PFSK-1 (cell line): Measurements from ENCODE around the gene SMKR1.

Experiments used
- POLR2AphosphoS5 ChIP-seq: IDR thresholded peaks from 2 replicates; pipeline ENCODE4 v1.6.1; 2012; ENCODE audit warnings: low read depth, mild to moderate bottlenecking, control low read depth, low read length, moderate library complexity
- TAF1 ChIP-seq: IDR thresholded peaks from 2 replicates; pipeline ENCODE4 v1.6.1; 2012; ENCODE audit warnings: low read length, control low read depth, borderline replicate concordance; ENCODE audit not compliant: insufficient read depth
- TF ChIP-seq, protein P1 (sequence below), 2 experiments: IDR thresholded peaks; 2 replicates each; pipeline versions ENCODE4 v1.6.1 to v1.8.0; 2011 to 2012; ENCODE audit warnings: low read depth in 2 of 2, low read length in 2 of 2, control low read depth in 1 of 2, inconsistent platforms in 1 of 2, mild to moderate bottlenecking in 1 of 2, moderate library complexity in 1 of 2; ENCODE audit not compliant: insufficient read depth in 1 of 2

DNA sequence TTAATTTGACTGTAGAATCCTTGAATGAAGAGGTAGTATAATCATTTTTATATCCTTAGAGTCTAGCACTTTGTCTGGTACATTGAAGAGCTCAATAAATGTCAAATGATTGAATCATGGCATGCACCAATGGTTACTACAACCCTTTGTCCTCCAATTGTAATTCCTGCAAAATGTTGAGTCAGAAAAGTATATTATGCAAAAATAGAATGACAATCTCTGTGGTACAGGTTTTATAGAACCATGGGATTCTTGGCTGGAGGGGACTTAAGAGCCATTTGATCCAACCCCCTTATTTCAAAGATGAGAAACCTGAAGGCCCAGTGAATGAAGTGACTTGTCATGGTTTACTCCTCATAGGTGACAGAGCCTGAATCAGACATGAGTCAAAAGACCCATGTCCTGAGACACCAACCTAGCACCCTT, 30.9 kb upstream of the SMKR1 start:
- no peak for TF ChIP-seq POLR2AphosphoS5
- TF ChIP-seq, protein P1, sequence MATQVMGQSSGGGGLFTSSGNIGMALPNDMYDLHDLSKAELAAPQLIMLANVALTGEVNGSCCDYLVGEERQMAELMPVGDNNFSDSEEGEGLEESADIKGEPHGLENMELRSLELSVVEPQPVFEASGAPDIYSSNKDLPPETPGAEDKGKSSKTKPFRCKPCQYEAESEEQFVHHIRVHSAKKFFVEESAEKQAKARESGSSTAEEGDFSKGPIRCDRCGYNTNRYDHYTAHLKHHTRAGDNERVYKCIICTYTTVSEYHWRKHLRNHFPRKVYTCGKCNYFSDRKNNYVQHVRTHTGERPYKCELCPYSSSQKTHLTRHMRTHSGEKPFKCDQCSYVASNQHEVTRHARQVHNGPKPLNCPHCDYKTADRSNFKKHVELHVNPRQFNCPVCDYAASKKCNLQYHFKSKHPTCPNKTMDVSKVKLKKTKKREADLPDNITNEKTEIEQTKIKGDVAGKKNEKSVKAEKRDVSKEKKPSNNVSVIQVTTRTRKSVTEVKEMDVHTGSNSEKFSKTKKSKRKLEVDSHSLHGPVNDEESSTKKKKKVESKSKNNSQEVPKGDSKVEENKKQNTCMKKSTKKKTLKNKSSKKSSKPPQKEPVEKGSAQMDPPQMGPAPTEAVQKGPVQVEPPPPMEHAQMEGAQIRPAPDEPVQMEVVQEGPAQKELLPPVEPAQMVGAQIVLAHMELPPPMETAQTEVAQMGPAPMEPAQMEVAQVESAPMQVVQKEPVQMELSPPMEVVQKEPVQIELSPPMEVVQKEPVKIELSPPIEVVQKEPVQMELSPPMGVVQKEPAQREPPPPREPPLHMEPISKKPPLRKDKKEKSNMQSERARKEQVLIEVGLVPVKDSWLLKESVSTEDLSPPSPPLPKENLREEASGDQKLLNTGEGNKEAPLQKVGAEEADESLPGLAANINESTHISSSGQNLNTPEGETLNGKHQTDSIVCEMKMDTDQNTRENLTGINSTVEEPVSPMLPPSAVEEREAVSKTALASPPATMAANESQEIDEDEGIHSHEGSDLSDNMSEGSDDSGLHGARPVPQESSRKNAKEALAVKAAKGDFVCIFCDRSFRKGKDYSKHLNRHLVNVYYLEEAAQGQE (IDR thresholded peaks at IDR 0.05; ENCODE audit: insufficient read depth in 1 of 2, low read depth in 2 of 2, low read length in 2 of 2): no peak
- no peak for TF ChIP-seq TAF1
